A549 treated with Hydrocortisone at 1 μM for 4 hours (cell line): ENCODE data around the gene BOK. TPM values are rescaled to one million over a fixed set of nuclear protein-coding genes. Genes with fewer than 3 reads are reported as not detected.

Source experiments
- total RNA-seq: library from RNA; stranded (reverse); fragments of 200-300 nt; extraction: Qiagen RNA extraction; gene quantifications from 5 replicates; pipeline ENCODE4 v1.2.3, GENCODE V29; 2022

BOK gene
- 27.7 to 38.3 TPM (median 35.8 TPM) in 5 replicates for total RNA-seq

DNA sequence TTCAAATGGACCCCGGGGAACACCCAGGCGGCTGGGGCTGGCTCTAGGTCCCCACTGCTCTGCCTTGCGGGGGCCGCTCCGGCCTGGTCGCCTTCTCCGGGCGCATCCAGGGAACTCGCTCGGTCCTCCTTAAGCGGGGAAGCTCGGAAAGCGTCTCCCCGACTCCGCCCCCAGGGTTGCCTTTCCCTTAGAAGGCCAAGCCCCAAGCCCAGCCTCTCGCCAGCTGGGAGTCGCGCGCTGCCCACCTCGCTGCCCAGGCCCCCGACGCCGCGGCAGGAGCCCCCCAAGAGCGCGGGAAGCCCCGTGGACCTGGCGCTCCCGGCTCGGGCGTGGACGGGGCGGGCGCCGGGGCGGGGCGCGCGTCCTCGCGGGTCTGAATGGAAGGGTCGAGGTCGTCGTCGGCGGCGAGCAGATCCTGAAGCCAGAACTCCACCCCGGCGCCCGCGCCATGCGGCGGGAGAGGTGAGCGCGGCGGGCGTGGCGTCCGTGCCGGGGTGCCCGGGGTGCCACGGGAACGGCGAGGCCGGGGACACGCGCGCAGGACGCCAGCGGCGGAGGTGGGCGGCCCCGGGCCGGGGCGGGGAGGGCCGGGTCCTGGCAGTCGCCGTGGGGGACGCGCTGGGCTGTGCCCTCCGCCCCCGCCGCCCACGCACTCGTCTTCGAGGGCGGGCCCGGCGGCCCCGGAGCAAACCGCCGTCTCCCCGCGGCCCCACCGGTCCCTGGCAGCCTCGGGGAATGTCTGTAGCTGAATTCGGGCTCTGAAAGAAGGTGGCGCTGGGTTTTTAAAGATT is at the start of gene BOK:
TSS of gene BOK (plus strand) at position 214 of the 791 bp plus-strand sequence. CDS start 739 bp downstream, outside the sequence.

Other genes with a start within 250 kb of the BOK start
- 251 to 272 TPM (median 258 TPM) in 5 replicates for gene HDLBP, start 243.1 kb upstream of the BOK start, total RNA-seq
- 232 to 336 TPM (median 263 TPM) in 5 replicates for gene SEPTIN2, start 242.8 kb upstream of the BOK start, total RNA-seq
- 22.9 to 31.5 TPM (median 29.2 TPM) in 5 replicates for gene FARP2, start 202.5 kb upstream of the BOK start, total RNA-seq
- gene STK25, start 50.2 kb upstream of the BOK start, total RNA-seq: 97.3 to 112 TPM (median 106 TPM) in 5 replicates
- gene THAP4, start 78.4 kb downstream of the BOK start, total RNA-seq: 59.8 to 77.0 TPM (median 75.0 TPM) in 5 replicates
- 47.1 to 74.0 TPM (median 50.0 TPM) in 5 replicates for gene ATG4B, start 78.9 kb downstream of the BOK start, total RNA-seq
- 110 to 151 TPM (median 135 TPM) in 5 replicates for gene DTYMK, start 128.1 kb downstream of the BOK start, total RNA-seq
- 20.1 to 25.9 TPM (median 21.4 TPM) in 5 replicates for gene ING5, start 143.3 kb downstream of the BOK start, total RNA-seq
- gene D2HGDH, start 175.9 kb downstream of the BOK start, total RNA-seq: 7.8 to 10.1 TPM (median 9.5 TPM) in 5 replicates
- gene GAL3ST2, start 218.1 kb downstream of the BOK start, total RNA-seq: 0.18 to 0.25 TPM (median 0.23 TPM) in 5 replicates